Glutamatergic neuron (in vitro differentiated cells): Measurements from ENCODE around the gene GTF2F2. TPM values are rescaled to one million over a fixed set of nuclear protein-coding genes. Genes with fewer than 3 reads are reported as not detected.
A peak's percentile ranks its signal among the peaks of the same experiment; 100 is the strongest.

Experiments used
- DNase-seq: peaks from one replicate; pipeline ENCODE4 v3.0.0; 2022
- H3K27ac Mint-ChIP-seq: one replicate; pipeline ENCODE4 v1.8.0; 2020; ENCODE audit warnings: mild to moderate bottlenecking, mixed read lengths, inconsistent platforms; ENCODE audit not compliant: unreplicated experiment
- H3K27me3 Mint-ChIP-seq: one replicate; pipeline ENCODE4 v1.8.0; 2020; ENCODE audit warnings: mild to moderate bottlenecking, moderate library complexity, mixed read lengths, inconsistent platforms; ENCODE audit not compliant: unreplicated experiment
- H3K36me3 Mint-ChIP-seq: one replicate; pipeline ENCODE4 v1.8.0; 2020; ENCODE audit warnings: mild to moderate bottlenecking, mixed read lengths, inconsistent platforms; ENCODE audit not compliant: unreplicated experiment
- H3K4me1 Mint-ChIP-seq: one replicate; pipeline ENCODE4 v1.8.0; 2020; ENCODE audit warnings: mild to moderate bottlenecking, low read depth, mixed read lengths, inconsistent platforms; ENCODE audit not compliant: unreplicated experiment
- H3K4me3 Mint-ChIP-seq: one replicate; pipeline ENCODE4 v1.8.0; 2020; ENCODE audit warnings: mild to moderate bottlenecking, mixed read lengths, inconsistent platforms; ENCODE audit not compliant: unreplicated experiment
- H3K9me3 Mint-ChIP-seq: one replicate; pipeline ENCODE4 v1.8.0; 2020; ENCODE audit warnings: mild to moderate bottlenecking, moderate library complexity, mixed read lengths, inconsistent platforms; ENCODE audit not compliant: unreplicated experiment
- CTCF ChIP-seq: fragments of 200-600 bp; sonication (generic); IDR thresholded peaks from one replicate; pipeline ENCODE4 v1.5.0; 2021; ENCODE audit not compliant: partially characterized antibody, unreplicated experiment
- total RNA-seq: library from RNA; stranded (reverse); fragmentation: NEBNext Ultra II Directional; extraction: Animal tissue kit (Norgen Biotek cat#: 25700); gene quantifications from one replicate; pipeline ENCODE4 v1.2.1, GENCODE V29; 2021; ENCODE audit not compliant: unreplicated experiment

GTF2F2 gene
- total RNA-seq, 1 donor from 2014 or later, result 25.9 TPM

GRCh38 chr13:45229172-45229571 is 108.9 kb downstream of the GTF2F2 start:
- Mint-ChIP-seq H3K4me1 (peaks cover 10% of the 10 kb centered on the region), H3K27ac (no peak overlapping the region), H3K36me3 (peaks cover 3% of the 10 kb centered on the region), H3K9me3 (peaks cover 6% of the 10 kb centered on the region), H3K4me3 (no peak overlapping the region), H3K27me3 (no peaks in the 10 kb centered on the region)
- TF ChIP-seq CTCF, result no peak
- no peak for DNase-seq

GRCh38 chr13:45231305-45231704 is 111.0 kb downstream of the GTF2F2 start:
- H3K27me3 Mint-ChIP-seq, result no peaks in the 10 kb centered on the region
- no peak overlapping the region for H3K4me3 Mint-ChIP-seq
- no peak for TF ChIP-seq CTCF
- H3K9me3 Mint-ChIP-seq, result peaks cover 6% of the 10 kb centered on the region
- peaks cover 3% of the 10 kb centered on the region for H3K36me3 Mint-ChIP-seq
- H3K4me1 Mint-ChIP-seq, result peaks cover 10% of the 10 kb centered on the region
- DNase-seq, result no peak
- H3K27ac Mint-ChIP-seq, result peak overlapping the region; percentile 68

- peaks cover 10% of the 10 kb centered on the region for H3K4me1 Mint-ChIP-seq
- peak overlapping the region; percentile 68 for H3K27ac Mint-ChIP-seq
- peaks cover 3% of the 10 kb centered on the region for H3K36me3 Mint-ChIP-seq
- no peak for DNase-seq
- peaks cover 6% of the 10 kb centered on the region for H3K9me3 Mint-ChIP-seq
- no peaks in the 10 kb centered on the region for H3K27me3 Mint-ChIP-seq
- no peak for TF ChIP-seq CTCF
- no peak overlapping the region for H3K4me3 Mint-ChIP-seq
Measured at GRCh38 chr13:45231722-45232121, 111.4 kb downstream of the GTF2F2 start.

GRCh38 chr13:45232591-45232990 is 112.3 kb downstream of the GTF2F2 start:
- Mint-ChIP-seq H3K4me1 (peaks cover 10% of the 10 kb centered on the region), H3K27me3 (no peaks in the 10 kb centered on the region), H3K36me3 (peaks cover 3% of the 10 kb centered on the region), H3K9me3 (peaks cover 6% of the 10 kb centered on the region), H3K27ac (no peak overlapping the region), H3K4me3 (no peak overlapping the region)
- no peak for TF ChIP-seq CTCF
- no peak for DNase-seq

GRCh38 chr13:45238945-45239795 is 118.9 kb downstream of the GTF2F2 start:
- H3K4me3 Mint-ChIP-seq, result no peak overlapping the region
- no peaks in the 10 kb centered on the region for H3K36me3 Mint-ChIP-seq
- peaks cover 3% of the 10 kb centered on the region for H3K4me1 Mint-ChIP-seq
- no peaks in the 10 kb centered on the region for H3K9me3 Mint-ChIP-seq
- H3K27ac Mint-ChIP-seq, result no peak overlapping the region
- H3K27me3 Mint-ChIP-seq, result no peaks in the 10 kb centered on the region
- DNase-seq, result no peak
- no peak for TF ChIP-seq CTCF
